Measurements from ENCODE around the gene SLC24A3.
A peak's percentile ranks its signal among the peaks of the same experiment; 100 is the strongest.

Gene SLC24A3

GRCh38 chr20:19274001-19274400 is 61.6 kb downstream of the SLC24A3 start:
- DNase-seq = no peak

GRCh38 chr20:19274412-19275015 is 62.1 kb downstream of the SLC24A3 start:
- DNase-seq = no peak

GRCh38 chr20:19275038-19275629 is 62.7 kb downstream of the SLC24A3 start:
- no peak for DNase-seq

- DNase-seq = peak; percentile 59
These were observed 63.2 kb downstream of the SLC24A3 start for GRCh38 chr20:19275630-19276071.

GRCh38 chr20:19277381-19277780 is 64.9 kb downstream of the SLC24A3 start:
- no peak for DNase-seq

- no peak for DNase-seq
These were observed 71.1 kb downstream of the SLC24A3 start for GRCh38 chr20:19283490-19284025.

- DNase-seq = no peak
These were observed 72.1 kb downstream of the SLC24A3 start for GRCh38 chr20:19284400-19285178.

GRCh38 chr20:19285436-19285835 is 73.0 kb downstream of the SLC24A3 start:
- no peak for DNase-seq

- DNase-seq = no peak
These were observed 75.6 kb downstream of the SLC24A3 start for GRCh38 chr20:19288061-19288460.

- DNase-seq = no peak
These were observed 76.2 kb downstream of the SLC24A3 start for GRCh38 chr20:19288636-19289035.

- no peak for DNase-seq
These were observed 77.0 kb downstream of the SLC24A3 start for GRCh38 chr20:19289451-19289850.

- no peak for DNase-seq
These were observed 78.8 kb downstream of the SLC24A3 start for GRCh38 chr20:19291024-19291817.

GRCh38 chr20:19291818-19292132 is 79.3 kb downstream of the SLC24A3 start:
- DNase-seq = no peak

GRCh38 chr20:19292254-19292653 is 79.8 kb downstream of the SLC24A3 start:
- no peak for DNase-seq

- no peak for DNase-seq
These were observed 82.6 kb downstream of the SLC24A3 start for GRCh38 chr20:19295076-19295475.

- no peak for DNase-seq
These were observed 86.2 kb downstream of the SLC24A3 start for GRCh38 chr20:19298652-19299051.

- no peak for DNase-seq
These were observed 88.0 kb downstream of the SLC24A3 start for GRCh38 chr20:19300395-19300794.

GRCh38 chr20:19301142-19301541 is 88.7 kb downstream of the SLC24A3 start:
- DNase-seq = no peak

GRCh38 chr20:19301843-19302242 is 89.4 kb downstream of the SLC24A3 start:
- DNase-seq = no peak

GRCh38 chr20:19302714-19303113 is 90.3 kb downstream of the SLC24A3 start:
- DNase-seq = no peak

GRCh38 chr20:19304389-19304788 is 91.9 kb downstream of the SLC24A3 start:
- DNase-seq = no peak

GRCh38 chr20:19304886-19305415 is 92.5 kb downstream of the SLC24A3 start:
- no peak for DNase-seq

- no peak for DNase-seq
These were observed 95.7 kb downstream of the SLC24A3 start for GRCh38 chr20:19308146-19308545.

Data from left hindlimb (tissue), 1 donor.